ENCODE measurements around the gene ZNF396.

Gene ZNF396

DNA sequence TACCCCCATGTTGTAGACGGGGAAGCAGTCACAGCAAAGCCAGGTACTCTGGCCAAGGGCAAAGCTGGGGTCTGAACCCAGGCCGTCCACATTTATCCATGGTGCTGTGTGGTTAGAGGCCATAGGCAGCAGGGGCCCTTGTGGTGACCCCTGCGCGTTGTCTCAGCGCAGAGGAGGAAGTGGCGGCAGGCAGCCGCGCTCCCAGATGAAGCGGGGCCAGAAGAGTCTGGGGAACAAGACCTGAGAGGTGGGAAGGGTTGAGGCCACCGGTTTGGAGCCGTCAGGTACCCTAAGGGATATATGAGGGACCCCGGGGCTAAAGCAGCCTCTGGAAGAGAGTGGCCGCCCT is 770 bp downstream of the ZNF396 start:
- peak overlapping the region; percentile 67 for H3K4me3 ChIP-seq (ENCODE audit: low read depth, low read length)
- TF ChIP-seq, protein P1, sequence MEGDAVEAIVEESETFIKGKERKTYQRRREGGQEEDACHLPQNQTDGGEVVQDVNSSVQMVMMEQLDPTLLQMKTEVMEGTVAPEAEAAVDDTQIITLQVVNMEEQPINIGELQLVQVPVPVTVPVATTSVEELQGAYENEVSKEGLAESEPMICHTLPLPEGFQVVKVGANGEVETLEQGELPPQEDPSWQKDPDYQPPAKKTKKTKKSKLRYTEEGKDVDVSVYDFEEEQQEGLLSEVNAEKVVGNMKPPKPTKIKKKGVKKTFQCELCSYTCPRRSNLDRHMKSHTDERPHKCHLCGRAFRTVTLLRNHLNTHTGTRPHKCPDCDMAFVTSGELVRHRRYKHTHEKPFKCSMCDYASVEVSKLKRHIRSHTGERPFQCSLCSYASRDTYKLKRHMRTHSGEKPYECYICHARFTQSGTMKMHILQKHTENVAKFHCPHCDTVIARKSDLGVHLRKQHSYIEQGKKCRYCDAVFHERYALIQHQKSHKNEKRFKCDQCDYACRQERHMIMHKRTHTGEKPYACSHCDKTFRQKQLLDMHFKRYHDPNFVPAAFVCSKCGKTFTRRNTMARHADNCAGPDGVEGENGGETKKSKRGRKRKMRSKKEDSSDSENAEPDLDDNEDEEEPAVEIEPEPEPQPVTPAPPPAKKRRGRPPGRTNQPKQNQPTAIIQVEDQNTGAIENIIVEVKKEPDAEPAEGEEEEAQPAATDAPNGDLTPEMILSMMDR (IDR thresholded peaks at IDR 0.05; ENCODE audit: low read depth, low read length, missing control alignments), result no peak
- DNase-seq (ENCODE audit: low read depth), result no peak

DNA sequence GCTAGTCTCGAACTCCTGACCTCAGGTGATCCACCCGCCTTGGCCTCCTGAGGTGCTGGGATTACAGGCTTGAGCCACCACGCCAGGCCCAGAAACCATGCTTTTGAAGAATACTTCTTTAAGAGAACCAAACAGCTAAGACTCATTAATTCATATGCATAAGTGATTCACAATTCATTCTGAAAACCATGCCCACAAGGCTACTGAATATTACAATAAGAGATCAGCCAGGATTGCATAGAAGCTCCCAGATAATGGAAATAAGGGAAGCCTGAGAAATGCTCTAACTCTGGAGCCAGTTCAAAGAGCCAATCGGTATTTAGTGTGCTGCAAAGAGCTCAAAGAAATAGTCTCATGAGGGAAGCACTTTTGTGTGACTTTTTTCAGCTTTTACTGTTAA is 2.4 kb downstream of the ZNF396 start:
- no peak for DNase-seq (ENCODE audit: low read depth)
- no peak overlapping the region for H3K4me3 ChIP-seq (ENCODE audit: low read depth, low read length)
- TF ChIP-seq, protein P1 (IDR thresholded peaks at IDR 0.05; ENCODE audit: low read depth, low read length, missing control alignments), result no peak

DNA sequence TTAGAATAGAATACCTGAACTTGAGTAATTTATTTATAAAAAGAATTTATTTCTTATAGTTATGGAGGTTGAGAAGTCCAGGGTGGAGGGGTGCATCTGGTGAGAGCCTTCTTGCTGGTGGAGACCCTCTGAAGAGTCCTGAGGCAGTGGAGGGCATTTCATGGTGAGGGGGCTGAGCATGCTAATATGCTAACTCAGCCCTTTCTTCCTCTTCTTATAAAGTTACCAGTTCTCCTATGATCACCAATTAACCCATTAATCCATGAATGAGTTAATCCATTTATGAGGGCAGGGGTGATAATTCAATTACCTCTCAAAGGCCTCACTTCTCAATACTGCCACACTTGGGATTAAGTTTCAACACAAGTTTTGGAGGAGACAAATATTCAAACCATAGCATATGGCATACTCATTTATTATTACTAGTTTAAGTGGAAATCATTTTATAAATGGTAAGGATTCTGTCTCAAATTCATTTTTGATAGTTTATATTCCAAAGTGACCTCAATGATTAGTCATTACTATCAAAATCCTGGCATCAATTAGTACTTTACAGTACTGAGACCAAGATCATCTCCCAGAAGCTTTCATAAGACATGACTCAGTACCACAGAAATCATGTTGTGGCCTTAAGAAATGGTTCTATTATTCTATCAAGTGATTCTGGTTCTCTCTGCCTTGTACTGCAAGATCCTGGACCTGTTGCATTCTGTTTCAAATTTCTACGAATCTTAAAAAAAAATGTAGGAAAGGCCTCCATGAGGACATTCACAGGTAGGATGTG is 5.5 kb downstream of the ZNF396 start:
- no peak for DNase-seq (ENCODE audit: low read depth)
- H3K4me3 ChIP-seq (ENCODE audit: low read depth, low read length), result no peak overlapping the region
- TF ChIP-seq, protein P1 (IDR thresholded peaks at IDR 0.05; ENCODE audit: low read depth, low read length, missing control alignments), result no peak

DNA sequence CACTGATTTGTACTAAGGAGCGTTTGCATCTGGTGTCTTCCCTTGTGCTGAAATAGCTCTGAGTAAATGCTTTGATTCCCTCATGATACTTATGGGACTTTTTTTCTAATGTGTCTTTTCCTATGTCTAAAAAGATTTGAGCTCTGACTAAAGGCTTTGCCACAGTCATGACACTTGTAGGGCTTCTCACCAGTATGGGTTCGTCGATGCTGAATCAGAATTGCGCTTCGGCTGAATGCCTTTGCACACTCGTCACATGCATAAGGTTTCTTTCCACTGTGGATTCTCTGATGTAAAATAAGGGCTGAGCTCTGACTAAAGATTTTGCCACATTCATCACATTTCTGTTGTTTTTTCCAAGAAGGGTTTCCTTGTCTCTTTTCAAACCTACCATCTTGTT is 8.0 kb downstream of the ZNF396 start:
- no peak overlapping the region for H3K4me3 ChIP-seq (ENCODE audit: low read depth, low read length)
- DNase-seq (ENCODE audit: low read depth), result no peak
- TF ChIP-seq, protein P1 (IDR thresholded peaks at IDR 0.05; ENCODE audit: low read depth, low read length, missing control alignments), result no peak

DNA sequence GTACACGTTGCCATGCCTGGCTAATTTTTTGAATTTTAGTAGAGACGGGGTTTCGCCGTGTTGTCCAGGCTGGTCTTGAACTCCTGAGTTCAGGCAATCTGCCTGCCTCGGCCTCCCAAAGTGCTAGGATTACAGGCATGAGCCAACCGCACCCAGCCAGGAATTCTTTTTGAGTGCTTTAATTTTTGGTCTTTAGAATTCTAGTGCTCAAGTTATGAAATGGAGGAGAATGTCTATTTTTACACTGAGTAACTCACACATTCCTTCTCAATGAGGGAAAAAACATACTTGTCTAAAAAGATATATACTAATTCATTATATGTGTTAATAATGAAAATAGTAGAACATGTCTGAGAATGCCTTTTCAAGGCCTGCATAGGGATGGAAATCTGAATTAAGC is 8.5 kb downstream of the ZNF396 start:
- no peak overlapping the region for H3K4me3 ChIP-seq (ENCODE audit: low read depth, low read length)
- TF ChIP-seq, protein P1 (IDR thresholded peaks at IDR 0.05; ENCODE audit: low read depth, low read length, missing control alignments), result no peak
- DNase-seq (ENCODE audit: low read depth), result no peak

DNA sequence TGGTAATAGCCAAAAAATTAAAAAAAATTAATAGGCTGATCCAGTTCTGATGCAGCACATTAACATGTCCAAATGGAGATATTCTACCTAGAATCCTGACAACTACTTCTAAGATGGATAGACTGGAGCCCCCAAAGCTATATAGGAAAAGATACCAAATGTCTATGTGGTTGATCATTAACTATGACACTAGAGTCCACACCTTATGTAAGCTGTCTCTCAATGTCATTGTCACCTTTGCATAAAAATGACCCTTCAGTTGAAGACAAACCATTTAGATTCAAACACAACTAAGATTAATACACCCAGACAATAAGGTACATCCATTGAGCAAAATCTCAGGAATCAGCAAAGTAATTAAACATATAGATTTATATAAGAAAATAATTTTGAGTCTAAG is 14.6 kb downstream of the ZNF396 start:
- no peak overlapping the region for H3K4me3 ChIP-seq (ENCODE audit: low read depth, low read length)
- no peak for DNase-seq (ENCODE audit: low read depth)
- TF ChIP-seq, protein P1 (IDR thresholded peaks at IDR 0.05; ENCODE audit: low read depth, low read length, missing control alignments), result no peak

Measured in GM12864 (cell line).